HEK293 (cell line): ENCODE measurements around the gene RTTN.

ENCODE experiments used
- CTCF ChIA-PET: fragments of 350-600 bp; formaldehyde crosslinking; extraction: SDS; loops from one replicate; lab custom pipeline; 2021; ENCODE audit warnings: antibody characterized with exemption; lab: Yijun Ruan, JAX
- POLR2A ChIA-PET: fragments of 300-600 bp; formaldehyde crosslinking; extraction: SDS; loops from one replicate; lab custom pipeline; 2020; ENCODE audit warnings: antibody characterized with exemption, inconsistent platforms; lab: Yijun Ruan, JAX
- H3K27ac ChIP-seq: fragments of 200-500 bp; sonication (Bioruptor generic); 2 replicates; pipeline ENCODE4 v1.5.1; 2014; ENCODE audit warnings: low read depth, low read length, control low read depth, inconsistent platforms; ENCODE audit errors: extremely low read depth
- H3K36me3 ChIP-seq, 2 experiments: fragments of 200-500 bp in 1 of 2; sonication (Bioruptor generic) in 1 of 2; 1 replicate in 1 of 2; 2 replicates in 1 of 2; pipeline ENCODE4 v1.5.1; 2014 to 2017; ENCODE audit warnings: inconsistent platforms in 2 of 2, low read length in 2 of 2; ENCODE audit not compliant: control insufficient read depth in 2 of 2, insufficient read depth in 1 of 2
- H3K4me1 ChIP-seq: fragments of 200-500 bp; sonication (Bioruptor generic); 2 replicates; pipeline ENCODE4 v1.5.1; 2014; ENCODE audit warnings: mild to moderate bottlenecking, low read length, inconsistent platforms; ENCODE audit not compliant: control insufficient read depth, insufficient read depth
- H3K4me3 ChIP-seq: 2 replicates; pipeline ENCODE4 v1.5.1; 2011; ENCODE audit warnings: low read depth, mild to moderate bottlenecking, control low read depth, low read length, moderate library complexity
- H3K9me3 ChIP-seq: fragments of 200-500 bp; sonication (Bioruptor generic); 2 replicates; pipeline ENCODE4 v1.5.1; 2014; ENCODE audit warnings: low read depth, low read length, inconsistent platforms; ENCODE audit not compliant: control insufficient read depth, insufficient read depth
- FEZF1 ChIP-seq: fragments of 450-650 bp; formaldehyde crosslinking; IDR thresholded peaks from 2 replicates; pipeline ENCODE4 v1.5.1; 2016; ENCODE audit warnings: missing biosample characterization, missing genetic modification characterization
- KLF9 ChIP-seq: fragments of 450-650 bp; formaldehyde crosslinking; IDR thresholded peaks from 2 replicates; pipeline ENCODE4 v1.5.1; 2016; ENCODE audit warnings: missing biosample characterization, missing genetic modification characterization, low read depth
- MEIS1 ChIP-seq: sonication (generic); formaldehyde crosslinking; IDR thresholded peaks from 2 replicates; pipeline ENCODE4 v1.8.1; 2022; ENCODE audit warnings: missing genetic modification reagents, mild to moderate bottlenecking, borderline replicate concordance
- OVOL3 ChIP-seq: fragments of 450-650 bp; formaldehyde crosslinking; IDR thresholded peaks from 2 replicates; pipeline ENCODE4 v1.5.1; 2016; ENCODE audit warnings: missing biosample characterization, missing genetic modification characterization
- PRDM4 ChIP-seq: fragments of 450-650 bp; formaldehyde crosslinking; IDR thresholded peaks from 2 replicates; pipeline ENCODE4 v1.5.1; 2017; ENCODE audit warnings: missing biosample characterization, missing genetic modification characterization
- REPIN1 ChIP-seq: fragments of 450-650 bp; formaldehyde crosslinking; IDR thresholded peaks from 2 replicates; pipeline ENCODE4 v1.5.1; 2017; ENCODE audit warnings: missing biosample characterization, missing genetic modification characterization, low read depth
- SP3 ChIP-seq: fragments of 450-650 bp; formaldehyde crosslinking; IDR thresholded peaks from 2 replicates; pipeline ENCODE4 v1.5.1; 2016; ENCODE audit warnings: missing biosample characterization, missing genetic modification characterization
- TRIM28 ChIP-seq: IDR thresholded peaks from 2 replicates; pipeline ENCODE4 v1.6.1; 2011; ENCODE audit warnings: low read length, control low read depth, borderline replicate concordance
- ZBTB11 ChIP-seq: fragments of 450-650 bp; formaldehyde crosslinking; conservative IDR thresholded peaks from 2 replicates; pipeline ENCODE4 v1.5.1; 2016; ENCODE audit warnings: low read depth, missing biosample characterization, missing genetic modification characterization
- ZBTB17 ChIP-seq: fragments of 450-650 bp; formaldehyde crosslinking; IDR thresholded peaks from 2 replicates; pipeline ENCODE4 v1.5.1; 2016; ENCODE audit warnings: missing biosample characterization, missing genetic modification characterization
- ZBTB20 ChIP-seq: fragments of 450-650 bp; formaldehyde crosslinking; IDR thresholded peaks from 2 replicates; pipeline ENCODE4 v1.5.1; 2016; ENCODE audit warnings: missing biosample characterization, missing genetic modification characterization
- ZBTB26 ChIP-seq: fragments of 450-650 bp; formaldehyde crosslinking; optimal IDR thresholded peaks from 2 replicates; pipeline ENCODE3; 2016; ENCODE audit warnings: missing biosample characterization, mild to moderate bottlenecking, missing genetic modification characterization
- ZNF121 ChIP-seq: fragments of 450-650 bp; formaldehyde crosslinking; IDR thresholded peaks from 2 replicates; pipeline ENCODE4 v1.5.1; 2016; ENCODE audit warnings: missing biosample characterization, missing genetic modification characterization
- ZNF132 ChIP-seq: fragments of 450-650 bp; formaldehyde crosslinking; IDR thresholded peaks from 2 replicates; pipeline ENCODE4 v1.5.1; 2017; ENCODE audit warnings: missing biosample characterization, missing genetic modification characterization, borderline replicate concordance
- ZNF169 ChIP-seq: fragments of 450-650 bp; formaldehyde crosslinking; IDR thresholded peaks from 2 replicates; pipeline ENCODE4 v1.5.1; 2016; ENCODE audit warnings: missing biosample characterization, missing genetic modification characterization
- ZNF202 ChIP-seq: fragments of 450-650 bp; formaldehyde crosslinking; IDR thresholded peaks from 2 replicates; pipeline ENCODE4 v1.5.1; 2016; ENCODE audit warnings: missing biosample characterization, missing genetic modification characterization, borderline replicate concordance
- ZNF26 ChIP-seq: fragments of 450-650 bp; formaldehyde crosslinking; IDR thresholded peaks from 2 replicates; pipeline ENCODE4 v1.5.1; 2016; ENCODE audit warnings: missing biosample characterization, missing genetic modification characterization
- ZNF266 ChIP-seq: fragments of 450-650 bp; formaldehyde crosslinking; IDR thresholded peaks from 2 replicates; pipeline ENCODE4 v1.5.1; 2016; ENCODE audit warnings: missing biosample characterization, missing genetic modification characterization, low read depth
- ZNF280D ChIP-seq: fragments of 450-650 bp; formaldehyde crosslinking; IDR thresholded peaks from 2 replicates; pipeline ENCODE4 v1.5.1; 2016; ENCODE audit warnings: missing biosample characterization, missing genetic modification characterization
- ZNF324 ChIP-seq: fragments of 450-650 bp; formaldehyde crosslinking; IDR thresholded peaks from 2 replicates; pipeline ENCODE4 v1.5.1; 2016; ENCODE audit warnings: missing biosample characterization, missing genetic modification characterization
- ZNF366 ChIP-seq: fragments of 450-650 bp; formaldehyde crosslinking; conservative IDR thresholded peaks from 2 replicates; pipeline ENCODE4 v1.5.1; 2016; ENCODE audit warnings: missing biosample characterization, missing genetic modification characterization
- ZNF529 ChIP-seq: fragments of 450-650 bp; formaldehyde crosslinking; IDR thresholded peaks from 2 replicates; pipeline ENCODE4 v1.5.1; 2017; ENCODE audit warnings: missing genetic modification characterization, missing biosample characterization; ENCODE audit not compliant: insufficient replicate concordance
- ZNF621 ChIP-seq: fragments of 450-650 bp; formaldehyde crosslinking; IDR thresholded peaks from 2 replicates; pipeline ENCODE4 v1.5.1; 2017; ENCODE audit warnings: missing biosample characterization, missing genetic modification characterization
- ZNF830 ChIP-seq: fragments of 450-650 bp; IDR thresholded peaks from 2 replicates; pipeline ENCODE4 v1.5.0; 2018; ENCODE audit warnings: missing biosample characterization, missing genetic modification characterization, low read depth, mild to moderate bottlenecking, moderate library complexity
- ZNF843 ChIP-seq: fragments of 450-650 bp; formaldehyde crosslinking; IDR thresholded peaks from 2 replicates; pipeline ENCODE4 v1.5.1; 2016; ENCODE audit warnings: missing biosample characterization, missing genetic modification characterization

Gene RTTN

GRCh38 chr18:69985239-69985638 lies 220.2 kb downstream of the RTTN start:
- Histone ChIP-seq H3K27ac (no peak overlapping the region), H3K4me3 (no peak overlapping the region), H3K9me3 (no peaks in the 10 kb centered on the region), H3K4me1 (no peaks in the 10 kb centered on the region)
- POLR2A ChIA-PET, result no interaction called here
- no peak for TF ChIP-seq OVOL3 (tag by site-specific recombination)
- no peak for TF ChIP-seq ZBTB20 (tag by site-specific recombination)
- no peak for TF ChIP-seq ZNF366
- TF ChIP-seq ZBTB26, result no peak
- no peak for TF ChIP-seq KLF9 (tag by site-specific recombination)
- no peak for TF ChIP-seq TRIM28
- TF ChIP-seq MEIS1, result no peak
- TF ChIP-seq ZNF121 (tag by site-specific recombination), result no peak
- no peak for TF ChIP-seq SP3
- TF ChIP-seq ZNF280D (tag by site-specific recombination), result no peak
- TF ChIP-seq PRDM4 (tag by site-specific recombination), result no peak
- TF ChIP-seq ZBTB17 (tag by site-specific recombination), result no peak
- TF ChIP-seq ZNF202 (tag by site-specific recombination), result no peak
- TF ChIP-seq ZNF266 (tag by site-specific recombination), result no peak
- no peak for TF ChIP-seq ZNF26 (tag by site-specific recombination)
- no peak for TF ChIP-seq ZNF843 (tag by site-specific recombination)
- TF ChIP-seq, all 188 proteins: peak for 0
- CTCF ChIA-PET, result no interaction called here
- H3K36me3 ChIP-seq, result no peaks in the 10 kb centered on the region

- Histone ChIP-seq H3K9me3 (no peaks in the 10 kb centered on the region), H3K27ac (no peak overlapping the region)
- TF ChIP-seq ZNF529 (tag by site-specific recombination), result no peak
- no peak for TF ChIP-seq ZBTB11 (tag by site-specific recombination)
- TF ChIP-seq ZNF830, result no peak
- no peak for TF ChIP-seq ZNF169 (tag by site-specific recombination)
- no peak for TF ChIP-seq ZNF621 (tag by site-specific recombination)
- no peak for TF ChIP-seq REPIN1
- no peak for TF ChIP-seq ZNF132 (tag by site-specific recombination)
- TF ChIP-seq ZNF324 (tag by site-specific recombination), result no peak
- no peak for TF ChIP-seq FEZF1 (tag by site-specific recombination)
- TF ChIP-seq, all 188 proteins: peak for 0
- Histone ChIP-seq H3K4me3 (no peak overlapping the region), H3K36me3 (peaks cover 0 to 2% of the 10 kb centered on the region in 2 experiments; a peak in 1 of 3 replicates), H3K4me1 (no peaks in the 10 kb centered on the region)
- ChIA-PET POLR2A (no interaction called here), CTCF (no interaction called here)
These were observed 223.1 kb downstream of the RTTN start for GRCh38 chr18:69982417-69982816.
